ENCODE data around the gene ACTR8. TPM values are rescaled to one million over a fixed set of nuclear protein-coding genes. Genes with fewer than 3 reads are reported as not detected.
A peak's percentile ranks its signal among the peaks of the same experiment; 100 is the strongest.

ACTR8 gene
- total RNA-seq, 1 donor from 2014 or later: 26.0 TPM

DNA sequence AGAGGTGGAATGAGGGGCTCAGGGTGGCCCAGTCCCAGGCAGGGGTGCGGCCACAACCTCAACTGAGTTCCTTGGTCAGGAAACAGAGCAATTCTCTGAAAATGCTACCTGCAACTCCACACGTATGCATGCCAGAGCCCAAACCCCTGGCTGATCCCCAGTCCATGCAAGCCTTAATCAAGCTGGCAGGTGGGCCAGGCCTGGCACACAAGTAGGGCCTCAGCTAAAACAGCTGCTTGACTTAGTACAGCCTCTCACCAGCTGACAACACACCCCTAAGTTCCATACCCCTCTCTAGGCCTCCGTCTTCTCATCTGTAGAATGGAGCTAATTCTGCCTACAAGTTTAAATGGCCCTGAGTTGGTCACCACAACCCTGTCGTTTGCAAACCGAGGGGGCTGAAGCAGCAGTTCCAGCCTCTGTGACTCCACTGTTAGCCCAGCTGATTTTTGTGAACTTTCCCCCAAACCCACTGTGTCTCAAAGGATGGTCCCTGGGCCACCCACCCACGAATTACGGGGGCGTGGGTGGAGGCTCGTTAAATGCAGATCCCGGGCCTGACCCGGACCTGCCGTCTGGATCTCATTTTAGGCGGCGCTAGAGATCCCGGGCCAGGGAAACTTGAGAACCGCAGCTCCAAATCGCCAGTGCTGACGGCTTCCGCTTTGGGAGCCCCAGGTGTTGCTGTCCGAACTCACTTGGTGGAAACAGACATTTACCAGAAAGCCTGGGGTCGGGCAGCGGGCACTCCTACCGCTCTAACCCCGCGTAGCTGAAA lies 36.7 kb downstream of the ACTR8 start:
- peak; percentile 72 to 76 for ATAC-seq
- H3K9me3 ChIP-seq: no peaks in the 10 kb centered on the region
- peaks cover 28% of the 10 kb centered on the region for H3K27me3 ChIP-seq (ENCODE audit: low read depth)
- TF ChIP-seq, protein P1, sequence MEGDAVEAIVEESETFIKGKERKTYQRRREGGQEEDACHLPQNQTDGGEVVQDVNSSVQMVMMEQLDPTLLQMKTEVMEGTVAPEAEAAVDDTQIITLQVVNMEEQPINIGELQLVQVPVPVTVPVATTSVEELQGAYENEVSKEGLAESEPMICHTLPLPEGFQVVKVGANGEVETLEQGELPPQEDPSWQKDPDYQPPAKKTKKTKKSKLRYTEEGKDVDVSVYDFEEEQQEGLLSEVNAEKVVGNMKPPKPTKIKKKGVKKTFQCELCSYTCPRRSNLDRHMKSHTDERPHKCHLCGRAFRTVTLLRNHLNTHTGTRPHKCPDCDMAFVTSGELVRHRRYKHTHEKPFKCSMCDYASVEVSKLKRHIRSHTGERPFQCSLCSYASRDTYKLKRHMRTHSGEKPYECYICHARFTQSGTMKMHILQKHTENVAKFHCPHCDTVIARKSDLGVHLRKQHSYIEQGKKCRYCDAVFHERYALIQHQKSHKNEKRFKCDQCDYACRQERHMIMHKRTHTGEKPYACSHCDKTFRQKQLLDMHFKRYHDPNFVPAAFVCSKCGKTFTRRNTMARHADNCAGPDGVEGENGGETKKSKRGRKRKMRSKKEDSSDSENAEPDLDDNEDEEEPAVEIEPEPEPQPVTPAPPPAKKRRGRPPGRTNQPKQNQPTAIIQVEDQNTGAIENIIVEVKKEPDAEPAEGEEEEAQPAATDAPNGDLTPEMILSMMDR (IDR thresholded peaks at IDR 0.05): peak; percentile 43
- intact Hi-C loops (cut with DNase I): no loop called here
- peak overlapping the region; percentile 83 for H3K27ac ChIP-seq
- peak; percentile 75 for DNase-seq
- peak overlapping the region; percentile 74 for H3K4me3 ChIP-seq
- no peaks in the 10 kb centered on the region for H3K36me3 ChIP-seq
- peaks cover 36% of the 10 kb centered on the region for H3K4me1 ChIP-seq

- TF ChIP-seq, protein P1 (IDR thresholded peaks at IDR 0.05): no peak
- Histone ChIP-seq H3K27me3 (ENCODE audit: low read depth) (peaks cover 28% of the 10 kb centered on the region), H3K4me1 (peaks cover 36% of the 10 kb centered on the region), H3K4me3 (peak overlapping the region; percentile 74), H3K36me3 (no peaks in the 10 kb centered on the region), H3K9me3 (no peaks in the 10 kb centered on the region), H3K27ac (no peak overlapping the region)
- intact Hi-C loops (cut with DNase I): no loop called here
- DNase-seq (no peak), ATAC-seq (no peak)
These were observed 37.5 kb downstream of the ACTR8 start for GRCh38 chr3:53844262-53845102.

- Histone ChIP-seq H3K4me3 (no peak overlapping the region), H3K9me3 (no peaks in the 10 kb centered on the region), H3K27me3 (ENCODE audit: low read depth) (peaks cover 25% of the 10 kb centered on the region), H3K36me3 (no peaks in the 10 kb centered on the region), H3K4me1 (peaks cover 36% of the 10 kb centered on the region), H3K27ac (no peak overlapping the region)
- TF ChIP-seq, protein P1 (IDR thresholded peaks at IDR 0.05): no peak
- DNase-seq (no peak), ATAC-seq (no peak)
- intact Hi-C loops (cut with DNase I): no loop called here
These were observed 38.5 kb downstream of the ACTR8 start for GRCh38 chr3:53843195-53844177.

DNA sequence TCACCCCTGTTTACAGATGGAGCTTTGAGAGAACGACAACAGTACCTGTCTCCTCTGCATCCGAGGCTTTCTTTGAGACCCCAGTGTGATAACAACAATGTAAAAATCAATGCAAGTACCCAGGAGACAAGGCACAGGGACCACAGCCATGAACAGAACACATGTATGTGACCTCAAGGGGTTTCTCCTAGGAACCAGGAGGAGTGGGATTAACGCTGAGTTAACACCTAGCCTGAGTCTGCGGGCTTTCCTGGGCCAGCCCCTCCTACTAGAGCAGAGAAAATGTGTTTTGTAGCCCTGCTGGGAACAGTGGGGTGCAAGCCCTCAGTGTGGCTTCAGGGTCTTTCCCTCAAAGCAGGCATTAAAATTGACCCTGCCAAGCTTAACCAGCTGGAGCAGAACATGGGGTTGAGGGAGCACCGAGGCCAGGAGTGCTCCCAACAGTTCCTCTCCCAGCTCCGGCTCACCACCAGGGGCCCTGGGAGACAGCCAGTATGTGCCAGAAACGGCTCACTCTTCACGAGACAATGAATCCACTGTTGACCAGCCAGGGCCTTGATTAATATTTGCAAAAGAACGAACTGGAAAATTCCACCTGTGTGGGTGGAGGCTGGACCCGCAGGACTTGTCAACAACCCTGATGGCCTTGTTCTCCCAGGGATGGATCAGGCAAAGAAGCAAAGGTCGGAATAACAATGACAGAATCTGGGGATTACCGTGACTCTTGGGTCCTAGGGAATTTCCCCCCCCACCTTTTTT lies 39.3 kb downstream of the ACTR8 start:
- H3K36me3 ChIP-seq: no peaks in the 10 kb centered on the region
- H3K4me3 ChIP-seq: no peak overlapping the region
- TF ChIP-seq, protein P1 (IDR thresholded peaks at IDR 0.05): no peak
- no peak overlapping the region for H3K27ac ChIP-seq
- intact Hi-C loops (cut with DNase I): no loop called here
- ATAC-seq: peak in 1 of 2 donors; percentile 4
- DNase-seq: no peak
- H3K27me3 ChIP-seq (ENCODE audit: low read depth): peaks cover 18% of the 10 kb centered on the region
- no peaks in the 10 kb centered on the region for H3K9me3 ChIP-seq
- H3K4me1 ChIP-seq: peaks cover 36% of the 10 kb centered on the region

Data from lower lobe of right lung (tissue), 2 donors.